Epithelial cell of proximal tubule (primary cell): ENCODE measurements around the gene CACNA2D2. TPM values are rescaled to one million over a fixed set of nuclear protein-coding genes. Genes with fewer than 3 reads are reported as not detected.

ENCODE experiments used
- DNase-seq: peaks from one replicate; pipeline ENCODE4 v3.0.0-alpha.2; 2011; ENCODE audit warnings: low read depth
- H3K4me3 ChIP-seq: 2 replicates; pipeline ENCODE4 v1.5.1; 2011; ENCODE audit warnings: low read depth, mild to moderate bottlenecking, low read length
- total RNA-seq: library from RNA; depleted of rRNA; stranded (reverse); fragments of >200 nt; gene quantifications from 2 replicates; pipeline ENCODE4 v1.2.3, GENCODE V29; 2015
- TF ChIP-seq, protein P1 (sequence below): conservative IDR thresholded peaks from 2 replicates; pipeline ENCODE4 v1.5.1; 2012; ENCODE audit warnings: low read depth, mild to moderate bottlenecking, low read length

Gene CACNA2D2
- total RNA-seq, 1 donor from 2014 or later, result not detected

- no peak overlapping the region for H3K4me3 ChIP-seq
- TF ChIP-seq, protein P1, sequence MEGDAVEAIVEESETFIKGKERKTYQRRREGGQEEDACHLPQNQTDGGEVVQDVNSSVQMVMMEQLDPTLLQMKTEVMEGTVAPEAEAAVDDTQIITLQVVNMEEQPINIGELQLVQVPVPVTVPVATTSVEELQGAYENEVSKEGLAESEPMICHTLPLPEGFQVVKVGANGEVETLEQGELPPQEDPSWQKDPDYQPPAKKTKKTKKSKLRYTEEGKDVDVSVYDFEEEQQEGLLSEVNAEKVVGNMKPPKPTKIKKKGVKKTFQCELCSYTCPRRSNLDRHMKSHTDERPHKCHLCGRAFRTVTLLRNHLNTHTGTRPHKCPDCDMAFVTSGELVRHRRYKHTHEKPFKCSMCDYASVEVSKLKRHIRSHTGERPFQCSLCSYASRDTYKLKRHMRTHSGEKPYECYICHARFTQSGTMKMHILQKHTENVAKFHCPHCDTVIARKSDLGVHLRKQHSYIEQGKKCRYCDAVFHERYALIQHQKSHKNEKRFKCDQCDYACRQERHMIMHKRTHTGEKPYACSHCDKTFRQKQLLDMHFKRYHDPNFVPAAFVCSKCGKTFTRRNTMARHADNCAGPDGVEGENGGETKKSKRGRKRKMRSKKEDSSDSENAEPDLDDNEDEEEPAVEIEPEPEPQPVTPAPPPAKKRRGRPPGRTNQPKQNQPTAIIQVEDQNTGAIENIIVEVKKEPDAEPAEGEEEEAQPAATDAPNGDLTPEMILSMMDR, result no peak
- DNase-seq, result no peak
These were observed 186.7 kb downstream of the CACNA2D2 start for GRCh38 chr3:50316657-50317242.

GRCh38 chr3:50314816-50315215, 188.6 kb downstream of the CACNA2D2 start:
- no peak for DNase-seq
- no peak overlapping the region for H3K4me3 ChIP-seq
- TF ChIP-seq, protein P1, result no peak

DNA sequence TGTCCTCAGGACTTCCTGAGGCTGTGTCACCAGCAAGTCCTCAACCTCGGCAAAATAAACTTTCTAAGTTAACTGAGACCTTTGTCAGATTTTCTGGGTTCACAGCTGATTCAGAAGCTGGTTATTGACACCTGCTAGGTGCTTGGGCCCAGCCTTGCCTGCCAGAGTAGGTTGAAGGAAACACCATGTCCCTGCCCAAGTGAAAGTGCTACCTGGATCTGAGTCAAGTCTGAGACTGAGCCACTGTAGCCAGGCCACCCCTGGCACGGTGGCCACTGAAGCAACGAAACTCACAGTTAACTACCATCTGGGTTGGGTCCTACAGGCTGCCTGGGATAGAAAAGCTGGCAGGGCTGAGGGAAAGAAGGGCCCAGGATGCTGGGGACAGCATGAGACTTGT, 189.1 kb downstream of the CACNA2D2 start:
- no peak for DNase-seq
- H3K4me3 ChIP-seq, result no peak overlapping the region
- TF ChIP-seq, protein P1, result no peak

Other genes with a start within 250 kb of the CACNA2D2 start
- 4.6 and 29.5 TPM in 2 replicates for gene SEMA3B, start 234.5 kb downstream of the CACNA2D2 start, total RNA-seq
- not detected in 2 replicates for gene LSMEM2, start 224.5 kb downstream of the CACNA2D2 start, total RNA-seq
- 76.6 and 165 TPM in 2 replicates for gene IFRD2, start 211.2 kb downstream of the CACNA2D2 start, total RNA-seq
- 7.8 and 8.8 TPM in 2 replicates for gene HYAL3, start 204.2 kb downstream of the CACNA2D2 start, total RNA-seq
- gene NAA80, start 204.2 kb downstream of the CACNA2D2 start, total RNA-seq, result 8.5 and 19.4 TPM in 2 replicates
- gene HYAL1, start 200.1 kb downstream of the CACNA2D2 start, total RNA-seq, result 1.3 and 2.2 TPM in 2 replicates
- gene HYAL2, start 180.9 kb downstream of the CACNA2D2 start, total RNA-seq, result 123 and 145 TPM in 2 replicates
- 39.8 and 46.6 TPM in 2 replicates for gene TUSC2, start 175.4 kb downstream of the CACNA2D2 start, total RNA-seq
- 27.0 and 31.5 TPM in 2 replicates for gene RASSF1, start 162.8 kb downstream of the CACNA2D2 start, total RNA-seq
- 0.92 and 3.1 TPM in 2 replicates for gene ZMYND10, start 157.9 kb downstream of the CACNA2D2 start, total RNA-seq
- gene NPRL2, start 152.9 kb downstream of the CACNA2D2 start, total RNA-seq, result 24.6 and 27.3 TPM in 2 replicates
- gene CYB561D2, start 152.8 kb downstream of the CACNA2D2 start, total RNA-seq, result 33.6 and 38.5 TPM in 2 replicates
- gene TMEM115, start 144.1 kb downstream of the CACNA2D2 start, total RNA-seq, result 54.6 and 56.0 TPM in 2 replicates
- 4.3 and 8.9 TPM in 2 replicates for gene C3orf18, start 64.1 kb upstream of the CACNA2D2 start, total RNA-seq
- gene HEMK1, start 65.9 kb upstream of the CACNA2D2 start, total RNA-seq, result 11.3 and 13.7 TPM in 2 replicates
- 1.8 and 3.8 TPM in 2 replicates for gene CISH, start 108.1 kb upstream of the CACNA2D2 start, total RNA-seq
- gene MAPKAPK3, start 113.5 kb upstream of the CACNA2D2 start, total RNA-seq, result 117 and 131 TPM in 2 replicates
- gene DOCK3, start 171.3 kb upstream of the CACNA2D2 start, total RNA-seq, result 0.43 and 0.52 TPM in 2 replicates